NCI-H526 (cell line): ENCODE data around the gene NPHP1.
"Not testable (repeated sequence)": the region's sequence is repeated elsewhere in the genome, so short reads cannot be mapped to it uniquely, and the experiment has no call there.

ENCODE experiments used
- DNase-seq, 2 experiments: peaks; one replicate each; lab custom pipeline; 2025; lab: John Stamatoyannopoulos, UW

The NPHP1 gene

GRCh38 chr2:110204408-110205385 lies at the start of gene NPHP1:
Gene NPHP1 (minus strand): TSS chr2:110205013. CDS start chr2:110204968, 45 bp downstream.
- peak; percentile 64 to 88 for DNase-seq

DNA sequence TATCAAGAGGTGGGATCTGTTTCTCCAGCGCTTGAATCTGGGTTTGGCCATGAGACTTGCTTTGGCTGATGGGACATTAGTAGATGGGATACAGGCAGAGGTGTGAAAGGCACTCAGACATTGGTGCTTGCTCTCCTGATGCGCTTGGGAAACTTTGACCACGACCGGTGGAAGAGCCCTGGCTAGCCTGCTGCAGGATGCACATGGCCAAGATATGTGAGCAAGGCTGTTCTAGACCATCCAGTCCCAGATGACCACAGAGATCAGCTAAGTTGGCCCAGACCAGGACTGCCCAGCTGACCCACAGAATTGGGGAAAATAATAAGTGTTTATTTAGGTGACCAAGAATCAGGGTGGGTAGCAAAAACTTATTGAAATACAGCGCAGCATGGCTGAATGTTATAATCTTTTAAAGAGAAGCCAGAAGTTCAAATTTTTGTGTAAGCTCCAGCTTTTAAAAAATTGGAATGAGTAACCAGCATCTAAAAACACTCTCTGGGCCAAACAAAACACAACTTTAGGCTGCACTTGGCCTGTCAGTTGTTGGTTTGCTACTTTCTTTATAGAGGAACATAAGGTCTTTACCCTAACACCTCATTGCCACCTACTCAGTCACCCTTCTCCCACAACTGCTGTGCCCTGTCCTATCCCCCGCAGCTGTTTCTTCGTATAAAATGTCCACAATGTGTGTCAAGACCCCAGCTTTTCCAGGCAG lies 43.4 kb upstream of the NPHP1 start:
- not testable (repeated sequence) for DNase-seq

DNA sequence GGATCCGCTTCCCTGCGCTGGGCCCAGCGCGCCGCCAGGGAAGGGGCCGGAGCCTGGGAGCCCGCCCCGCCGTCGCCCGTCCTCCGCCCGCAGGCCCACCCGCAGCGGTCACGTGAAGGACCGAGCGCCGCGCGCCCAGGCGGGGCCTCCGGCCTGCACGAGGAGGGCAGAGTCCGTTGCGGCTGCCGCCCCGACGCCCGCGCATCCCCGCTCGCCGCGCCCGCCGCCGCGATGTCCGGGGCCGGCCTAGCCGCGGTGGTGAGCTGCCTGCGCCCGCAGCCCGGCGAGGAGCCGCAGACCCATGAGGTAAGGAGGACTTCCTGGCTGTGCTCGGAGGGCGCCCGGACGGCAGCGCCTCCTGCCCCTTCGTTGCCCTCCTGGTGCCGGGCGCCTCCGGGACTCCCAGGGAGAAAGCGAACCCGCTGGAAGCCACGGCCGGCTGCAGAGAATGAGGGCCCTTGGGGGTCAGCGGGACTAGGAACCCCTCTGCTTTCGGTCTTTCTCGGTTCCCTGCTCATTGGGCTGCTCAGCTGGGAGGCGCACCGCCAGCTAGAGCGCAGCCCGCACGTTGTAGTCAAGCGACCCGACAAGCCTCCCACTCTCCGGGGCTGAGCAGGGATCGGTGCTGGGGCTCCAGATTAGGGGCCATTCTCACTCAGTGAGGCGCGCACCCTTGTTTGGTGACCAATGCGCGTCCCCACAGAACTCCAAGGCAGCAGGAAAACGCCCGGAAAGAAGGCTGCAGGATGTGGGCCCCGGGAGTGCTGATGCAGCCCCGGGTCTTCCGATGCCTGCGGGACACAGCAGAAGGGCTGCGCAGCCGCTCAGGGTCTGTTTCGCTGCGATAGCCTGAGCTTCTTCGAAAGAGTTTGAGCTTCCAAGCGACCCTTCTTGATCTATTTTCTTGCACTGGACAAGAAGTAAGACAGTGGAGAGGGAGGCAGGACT lies 40.9 kb upstream of the NPHP1 start:
- DNase-seq = not testable (repeated sequence)

- not testable (repeated sequence) for DNase-seq
These were observed 38.5 kb upstream of the NPHP1 start for GRCh38 chr2:110243283-110243682.

DNA sequence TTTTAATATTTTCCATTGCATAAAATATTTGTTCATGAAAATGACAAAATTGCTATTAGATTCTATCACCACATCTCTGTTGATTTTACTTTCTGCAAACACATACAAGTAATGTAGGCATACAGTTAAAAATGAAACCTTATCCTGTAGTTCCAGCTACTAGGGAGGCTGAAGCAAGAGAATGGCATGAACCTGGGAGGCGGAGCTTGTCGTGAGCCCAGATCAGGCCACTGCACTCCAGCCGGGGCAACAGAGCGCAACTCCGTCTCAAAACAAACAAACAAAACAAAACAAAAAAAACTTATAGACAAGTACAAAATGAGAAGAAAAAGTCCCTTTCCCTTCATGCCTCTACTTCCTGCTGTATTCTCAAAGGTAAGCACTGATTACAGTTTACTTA lies 29.7 kb upstream of the NPHP1 start:
- not testable (repeated sequence) for DNase-seq

- not testable (repeated sequence) for DNase-seq
These were observed 25.1 kb upstream of the NPHP1 start for GRCh38 chr2:110229886-110230285.

- DNase-seq = not testable (repeated sequence)
These were observed 17.8 kb upstream of the NPHP1 start for GRCh38 chr2:110222626-110223025.

DNA sequence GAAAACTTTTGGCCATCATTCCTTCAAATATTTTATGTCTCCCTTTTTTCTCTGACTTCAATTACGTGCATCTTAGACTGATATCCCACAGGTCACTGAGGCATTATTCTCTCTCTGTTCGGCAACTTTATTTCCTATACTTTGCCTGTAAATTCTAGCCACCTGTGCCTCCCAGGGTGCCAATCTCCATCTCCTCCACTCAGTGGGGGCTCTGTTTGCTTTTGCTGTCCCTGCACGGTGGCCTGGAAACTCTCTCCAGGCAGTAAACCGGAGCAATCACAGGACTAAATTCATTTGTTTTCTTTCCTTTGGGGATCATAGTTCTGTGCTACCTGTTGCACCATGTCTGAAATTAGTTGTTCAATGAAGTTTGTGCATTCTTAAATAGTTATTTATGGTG lies 17.1 kb upstream of the NPHP1 start:
- DNase-seq = no peak

DNA sequence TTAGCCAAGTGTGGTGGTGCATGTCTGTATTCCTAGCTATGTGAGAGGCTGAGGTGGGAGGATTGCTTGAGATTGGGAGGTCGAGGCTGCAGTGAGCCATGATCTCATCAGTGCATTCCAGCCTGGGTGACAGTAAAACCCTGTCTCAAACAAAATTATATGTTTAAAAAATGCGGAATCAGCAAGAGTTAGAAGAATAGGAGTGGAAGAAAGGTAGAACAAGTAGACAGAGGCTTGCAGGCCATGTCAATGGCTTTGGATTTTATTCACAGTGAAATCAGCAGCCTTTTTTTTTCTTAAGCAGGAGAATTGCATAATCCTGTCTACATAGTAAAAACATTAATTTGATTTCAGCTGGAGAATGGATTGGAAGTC lies 15.4 kb upstream of the NPHP1 start:
- DNase-seq = no peak

- DNase-seq = no peak
These were observed 14.8 kb upstream of the NPHP1 start for GRCh38 chr2:110219496-110220189.

DNA sequence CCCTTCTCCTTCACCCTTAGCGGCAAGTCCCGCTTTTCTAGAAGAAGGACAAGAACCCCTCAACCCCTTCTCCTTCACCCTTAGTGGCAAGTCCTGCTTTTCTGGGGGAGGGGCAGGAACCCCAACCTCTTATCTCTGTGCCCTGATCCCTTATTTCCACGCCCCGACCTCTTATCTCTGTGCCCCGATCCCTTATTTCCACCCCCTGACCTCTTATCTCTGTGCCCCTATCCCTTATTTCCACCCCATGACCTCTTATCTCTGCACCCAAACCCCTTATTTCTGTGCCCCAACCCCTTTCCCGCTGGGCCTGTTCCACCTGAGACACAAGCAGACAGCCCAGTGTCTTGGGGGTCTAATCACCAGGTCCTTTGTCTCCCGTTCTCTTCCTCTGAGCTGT lies 14.1 kb upstream of the NPHP1 start:
- DNase-seq = not testable (repeated sequence)

- no peak for DNase-seq
These were observed 12.0 kb upstream of the NPHP1 start for GRCh38 chr2:110216803-110217202.

GRCh38 chr2:110216199-110216598 lies 11.4 kb upstream of the NPHP1 start:
- no peak for DNase-seq

GRCh38 chr2:110215566-110216158 lies 10.8 kb upstream of the NPHP1 start:
- no peak for DNase-seq

- no peak for DNase-seq
These were observed 10.3 kb upstream of the NPHP1 start for GRCh38 chr2:110215091-110215490.

DNA sequence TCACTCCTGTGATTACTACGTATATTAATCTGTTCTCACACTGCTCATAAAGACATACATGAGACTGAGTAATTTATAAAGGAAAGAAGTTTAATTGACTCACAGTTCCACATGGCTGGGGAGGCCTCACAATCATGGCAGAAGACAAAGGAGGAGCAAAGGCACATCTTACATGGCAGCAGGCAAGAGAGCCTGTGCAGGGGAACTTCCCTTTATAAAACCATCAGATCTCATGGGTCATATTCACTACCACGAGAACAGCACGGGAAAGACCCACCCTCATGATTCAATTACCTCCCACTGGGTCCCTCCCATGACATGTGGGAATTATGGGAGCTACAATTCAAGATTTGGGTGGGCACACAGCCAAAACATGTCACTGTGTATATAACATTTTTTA lies 8.7 kb upstream of the NPHP1 start:
- DNase-seq = not testable (repeated sequence)

DNA sequence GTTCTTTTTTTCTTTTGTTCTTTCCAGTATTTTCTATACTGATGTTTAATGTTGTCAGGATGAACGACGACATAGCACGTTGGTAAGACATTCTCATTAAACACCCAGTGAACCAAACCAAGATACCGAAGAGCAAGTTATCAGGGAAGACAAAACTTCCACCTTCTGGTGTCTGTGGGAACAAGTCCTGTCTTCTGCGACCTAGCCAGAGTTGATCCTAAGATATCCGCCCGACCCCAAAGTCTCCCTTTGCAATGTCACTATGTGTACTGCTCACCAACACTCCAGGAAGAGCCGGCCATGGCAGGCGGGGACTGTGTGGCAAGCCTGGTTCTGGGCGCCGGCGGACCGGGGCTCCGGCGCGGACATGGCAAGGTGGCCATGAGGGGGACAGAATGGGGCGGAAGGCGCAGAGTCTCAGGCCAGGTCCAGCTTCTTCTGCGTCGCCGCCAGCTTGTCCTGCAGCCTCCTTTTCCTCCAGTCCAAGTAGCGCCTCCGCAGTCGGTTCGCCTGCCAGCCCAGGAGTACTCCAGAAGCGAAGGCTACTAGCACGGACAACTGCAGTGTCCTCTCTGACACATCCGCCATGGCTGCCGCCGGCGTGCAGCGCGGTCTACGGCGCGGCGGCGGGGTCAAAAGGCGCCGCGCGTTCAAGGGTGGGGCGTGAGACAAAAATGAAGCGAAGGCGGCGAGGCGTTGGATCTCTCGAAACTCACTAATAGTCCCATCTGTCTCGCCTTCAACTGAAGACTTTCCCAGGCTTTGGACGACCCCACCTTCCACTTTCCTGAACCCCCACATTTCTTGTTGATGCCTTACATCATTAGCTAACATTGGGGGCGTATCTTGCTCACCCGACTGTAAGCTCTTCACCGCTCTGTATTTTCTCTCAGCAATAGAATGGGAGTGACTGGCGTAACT lies 7.4 kb upstream of the NPHP1 start, which contains the start of gene MTLN:
Gene MTLN, minus strand, starts transcription at position 610 of the 921 bp plus-strand sequence. Its CDS starts 22 bp downstream, at position 588.
- peak; percentile 32 to 79 for DNase-seq

DNA sequence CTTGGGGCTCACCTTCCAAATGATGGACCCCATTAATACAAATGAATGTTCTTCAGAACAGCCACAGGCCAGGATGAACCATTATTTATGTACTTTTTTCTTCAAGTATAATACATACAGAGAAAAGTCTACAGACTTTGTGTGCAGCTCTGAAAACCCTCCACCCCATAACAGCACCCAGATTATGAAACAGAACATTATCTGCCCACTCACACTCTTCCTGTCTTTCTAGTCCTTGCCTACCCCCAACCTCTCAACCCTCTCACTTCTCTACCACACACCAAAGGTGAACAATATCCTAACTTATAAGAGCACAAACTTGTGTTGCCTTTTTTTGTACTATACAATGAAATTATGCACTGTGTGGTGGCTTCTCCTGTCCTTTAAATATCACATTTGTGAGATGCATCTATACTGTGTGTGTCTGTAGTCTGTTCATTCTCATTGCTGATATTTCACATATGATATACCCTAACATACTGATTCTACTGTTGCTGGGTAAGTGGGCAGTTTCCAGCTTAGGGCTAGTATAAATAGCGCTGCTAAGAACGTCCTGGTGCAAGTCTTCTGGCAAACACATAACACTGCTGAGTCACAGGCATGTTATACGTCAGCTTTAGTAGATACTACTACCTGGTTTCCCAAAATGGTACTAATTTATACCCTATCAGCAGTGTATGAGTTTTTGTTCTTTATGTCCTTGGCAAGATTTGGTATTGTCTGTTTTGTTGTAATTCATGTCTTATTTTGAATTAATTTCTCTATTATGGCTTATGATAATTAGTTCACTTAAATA lies 1.0 kb upstream of the NPHP1 start:
- DNase-seq = no peak

GRCh38 chr2:110198016-110198415 lies 6.8 kb downstream of the NPHP1 start:
- DNase-seq = no peak
